HEK293 (cell line): ENCODE measurements around the gene CAPN5.

Experiments
- CTCF ChIA-PET: fragments of 350-600 bp; formaldehyde crosslinking; extraction: SDS; loops from one replicate; lab custom pipeline; 2021; ENCODE audit warnings: antibody characterized with exemption; lab: Yijun Ruan, JAX
- POLR2A ChIA-PET: fragments of 300-600 bp; formaldehyde crosslinking; extraction: SDS; loops from one replicate; lab custom pipeline; 2020; ENCODE audit warnings: antibody characterized with exemption, inconsistent platforms; lab: Yijun Ruan, JAX
- H3K27ac ChIP-seq: fragments of 200-500 bp; sonication (Bioruptor generic); 2 replicates; pipeline ENCODE4 v1.5.1; 2014; ENCODE audit warnings: low read depth, low read length, control low read depth, inconsistent platforms; ENCODE audit errors: extremely low read depth
- H3K36me3 ChIP-seq, 2 experiments: fragments of 200-500 bp in 1 of 2; sonication (Bioruptor generic) in 1 of 2; 1 replicate in 1 of 2; 2 replicates in 1 of 2; pipeline ENCODE4 v1.5.1; 2014 to 2017; ENCODE audit warnings: inconsistent platforms in 2 of 2, low read length in 2 of 2; ENCODE audit not compliant: control insufficient read depth in 2 of 2, insufficient read depth in 1 of 2
- H3K4me1 ChIP-seq: fragments of 200-500 bp; sonication (Bioruptor generic); 2 replicates; pipeline ENCODE4 v1.5.1; 2014; ENCODE audit warnings: mild to moderate bottlenecking, low read length, inconsistent platforms; ENCODE audit not compliant: control insufficient read depth, insufficient read depth
- H3K4me3 ChIP-seq: 2 replicates; pipeline ENCODE4 v1.5.1; 2011; ENCODE audit warnings: low read depth, mild to moderate bottlenecking, control low read depth, low read length, moderate library complexity
- H3K9me3 ChIP-seq: fragments of 200-500 bp; sonication (Bioruptor generic); 2 replicates; pipeline ENCODE4 v1.5.1; 2014; ENCODE audit warnings: low read depth, low read length, inconsistent platforms; ENCODE audit not compliant: control insufficient read depth, insufficient read depth
- GLIS1 ChIP-seq: fragments of 450-650 bp; formaldehyde crosslinking; IDR thresholded peaks from 2 replicates; pipeline ENCODE4 v1.5.1; 2016; ENCODE audit warnings: missing biosample characterization, missing genetic modification characterization
- KLF10 ChIP-seq: fragments of 450-650 bp; IDR thresholded peaks from 2 replicates; pipeline ENCODE4 v1.5.1; 2018; ENCODE audit warnings: missing biosample characterization, mild to moderate bottlenecking, missing genetic modification characterization
- MZF1 ChIP-seq: fragments of 450-650 bp; formaldehyde crosslinking; IDR thresholded peaks from 2 replicates; pipeline ENCODE4 v1.5.1; 2017; ENCODE audit warnings: missing biosample characterization, missing genetic modification characterization, borderline replicate concordance
- OSR2 ChIP-seq: fragments of 450-650 bp; formaldehyde crosslinking; IDR thresholded peaks from 2 replicates; pipeline ENCODE4 v1.5.1; 2016; ENCODE audit warnings: missing biosample characterization, missing genetic modification characterization
- RBAK ChIP-seq: fragments of 450-650 bp; formaldehyde crosslinking; IDR thresholded peaks from 2 replicates; pipeline ENCODE4 v1.5.1; 2016; ENCODE audit warnings: missing biosample characterization, missing genetic modification characterization
- SETDB1 ChIP-seq: IDR thresholded peaks from one replicate; pipeline ENCODE4 v1.6.1; 2017; ENCODE audit warnings: mild to moderate bottlenecking, low read length, moderate library complexity, mixed read lengths; ENCODE audit not compliant: insufficient read length
- ZFHX2 ChIP-seq: fragments of 450-650 bp; formaldehyde crosslinking; conservative IDR thresholded peaks from 2 replicates; pipeline ENCODE4 v1.5.1; 2016; ENCODE audit warnings: missing biosample characterization, missing genetic modification characterization
- ZIC2 ChIP-seq: fragments of 450-650 bp; formaldehyde crosslinking; IDR thresholded peaks from 2 replicates; pipeline ENCODE4 v1.5.1; 2016; ENCODE audit warnings: missing biosample characterization, missing genetic modification characterization
- ZNF112 ChIP-seq: fragments of 450-650 bp; formaldehyde crosslinking; IDR thresholded peaks from 2 replicates; pipeline ENCODE4 v1.5.0; 2017; ENCODE audit warnings: missing biosample characterization, missing genetic modification characterization
- ZNF292 ChIP-seq: fragments of 450-650 bp; formaldehyde crosslinking; IDR thresholded peaks from 2 replicates; pipeline ENCODE4 v1.5.1; 2016; ENCODE audit warnings: low read depth, missing biosample characterization, missing genetic modification characterization, borderline replicate concordance
- ZNF341 ChIP-seq: fragments of 450-650 bp; formaldehyde crosslinking; IDR thresholded peaks from 2 replicates; pipeline ENCODE4; 2016; ENCODE audit warnings: low read depth, missing biosample characterization, missing genetic modification characterization
- ZNF473 ChIP-seq: fragments of 450-650 bp; formaldehyde crosslinking; IDR thresholded peaks from 2 replicates; pipeline ENCODE4 v1.5.1; 2017; ENCODE audit warnings: missing biosample characterization, missing genetic modification characterization
- ZNF555 ChIP-seq: fragments of 450-650 bp; formaldehyde crosslinking; conservative IDR thresholded peaks from 2 replicates; pipeline ENCODE4 v1.5.1; 2017; ENCODE audit warnings: missing biosample characterization, mild to moderate bottlenecking, missing genetic modification characterization, inconsistent platforms
- ZNF558 ChIP-seq: fragments of 450-650 bp; formaldehyde crosslinking; IDR thresholded peaks from 2 replicates; pipeline ENCODE4 v1.5.1; 2016; ENCODE audit warnings: missing biosample characterization, missing genetic modification characterization
- ZNF658 ChIP-seq: fragments of 450-650 bp; formaldehyde crosslinking; IDR thresholded peaks from 2 replicates; pipeline ENCODE4; 2016; ENCODE audit warnings: missing biosample characterization, missing genetic modification characterization
- ZNF677 ChIP-seq: fragments of 450-650 bp; IDR thresholded peaks from 2 replicates; pipeline ENCODE4 v1.5.0; 2018; ENCODE audit warnings: missing biosample characterization, mild to moderate bottlenecking, missing genetic modification characterization, moderate library complexity
- ZNF777 ChIP-seq: fragments of 450-650 bp; formaldehyde crosslinking; IDR thresholded peaks from 2 replicates; pipeline ENCODE4 v1.5.1; 2017; ENCODE audit warnings: missing biosample characterization, missing genetic modification characterization, borderline replicate concordance
- ZNF791 ChIP-seq: fragments of 450-650 bp; formaldehyde crosslinking; IDR thresholded peaks from 2 replicates; pipeline ENCODE4 v1.5.1; 2016; ENCODE audit warnings: missing biosample characterization, missing genetic modification characterization
- ZNF792 ChIP-seq: fragments of 450-650 bp; formaldehyde crosslinking; IDR thresholded peaks from 2 replicates; pipeline ENCODE4 v1.5.1; 2016; ENCODE audit warnings: missing biosample characterization, missing genetic modification characterization
- ZSCAN30 ChIP-seq: fragments of 450-650 bp; IDR thresholded peaks from 2 replicates; pipeline ENCODE4 v1.5.1; 2018; ENCODE audit warnings: missing biosample characterization, mild to moderate bottlenecking, missing genetic modification characterization, moderate library complexity
- ZXDB ChIP-seq: fragments of 450-650 bp; formaldehyde crosslinking; IDR thresholded peaks from 2 replicates; pipeline ENCODE4 v1.5.1; 2016; ENCODE audit warnings: missing biosample characterization, missing genetic modification characterization
- TF ChIP-seq, protein P1 (sequence below): fragments of 450-650 bp; formaldehyde crosslinking; IDR thresholded peaks from 2 replicates; pipeline ENCODE4 v1.5.1; 2017; ENCODE audit warnings: missing biosample characterization, mild to moderate bottlenecking, missing genetic modification characterization, moderate library complexity
- TF ChIP-seq, protein P2 (sequence below): fragments of 450-650 bp; formaldehyde crosslinking; IDR thresholded peaks from 2 replicates; pipeline ENCODE4 v1.5.1; 2016; ENCODE audit warnings: missing biosample characterization, missing genetic modification characterization, borderline replicate concordance
- TF ChIP-seq, protein P3 (sequence below): fragments of 450-650 bp; formaldehyde crosslinking; IDR thresholded peaks from 2 replicates; pipeline ENCODE4 v1.5.1; 2017; ENCODE audit warnings: missing biosample characterization, missing genetic modification characterization

Gene CAPN5

DNA sequence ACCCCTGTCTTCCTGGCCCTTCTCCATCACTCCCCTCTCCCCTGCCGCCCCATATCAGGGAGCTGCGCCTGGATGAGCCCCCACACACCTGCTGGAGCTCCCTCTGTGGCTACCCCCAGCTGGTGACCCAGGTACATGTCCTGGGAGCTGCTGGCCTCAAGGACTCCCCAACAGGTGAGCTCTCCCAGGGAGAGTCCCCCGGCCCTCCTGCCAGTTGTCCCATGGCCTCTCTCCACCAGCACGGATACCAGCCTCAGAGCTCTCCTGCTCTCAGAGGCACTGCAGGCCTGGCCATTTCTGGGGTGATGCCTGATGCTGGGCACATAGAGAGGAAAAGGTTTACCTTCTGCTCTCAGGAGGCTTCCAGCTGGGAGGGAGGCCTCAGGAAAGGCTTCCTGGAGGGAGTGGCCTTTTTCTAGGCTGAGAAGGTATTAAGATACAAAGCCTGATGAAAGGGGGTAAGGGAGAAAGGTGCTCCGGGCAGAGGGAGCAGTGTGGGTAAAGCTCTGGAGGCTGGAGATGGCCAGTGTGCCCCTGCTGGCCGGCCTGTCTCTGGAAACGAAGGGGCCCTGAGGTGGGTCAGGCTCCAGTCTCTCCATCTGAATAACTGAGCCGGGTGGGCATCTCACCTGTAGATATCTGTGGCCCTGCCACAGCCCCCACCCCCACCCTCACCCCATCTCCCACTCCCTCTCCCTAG is 55.3 kb downstream of the CAPN5 start:
- Histone ChIP-seq H3K4me1 (no peaks in the 10 kb centered on the region), H3K9me3 (no peaks in the 10 kb centered on the region), H3K4me3 (no peak overlapping the region), H3K36me3 (no peaks in the 10 kb centered on the region), H3K27ac (no peak overlapping the region)
- peak; percentile 11; the same call in 1 of the 2 replicates for TF ChIP-seq GLIS1 (tag by site-specific recombination)
- no peak for TF ChIP-seq OSR2 (tag by site-specific recombination)
- ChIA-PET POLR2A (no interaction called here), CTCF (interaction anchor here (1.1 to 2.0 kb wide), 5 partner anchors 9 to 426 kb away, joined by 3 to 7 read pairs (median 4); no protein-coding TSS in a partner anchor)

DNA sequence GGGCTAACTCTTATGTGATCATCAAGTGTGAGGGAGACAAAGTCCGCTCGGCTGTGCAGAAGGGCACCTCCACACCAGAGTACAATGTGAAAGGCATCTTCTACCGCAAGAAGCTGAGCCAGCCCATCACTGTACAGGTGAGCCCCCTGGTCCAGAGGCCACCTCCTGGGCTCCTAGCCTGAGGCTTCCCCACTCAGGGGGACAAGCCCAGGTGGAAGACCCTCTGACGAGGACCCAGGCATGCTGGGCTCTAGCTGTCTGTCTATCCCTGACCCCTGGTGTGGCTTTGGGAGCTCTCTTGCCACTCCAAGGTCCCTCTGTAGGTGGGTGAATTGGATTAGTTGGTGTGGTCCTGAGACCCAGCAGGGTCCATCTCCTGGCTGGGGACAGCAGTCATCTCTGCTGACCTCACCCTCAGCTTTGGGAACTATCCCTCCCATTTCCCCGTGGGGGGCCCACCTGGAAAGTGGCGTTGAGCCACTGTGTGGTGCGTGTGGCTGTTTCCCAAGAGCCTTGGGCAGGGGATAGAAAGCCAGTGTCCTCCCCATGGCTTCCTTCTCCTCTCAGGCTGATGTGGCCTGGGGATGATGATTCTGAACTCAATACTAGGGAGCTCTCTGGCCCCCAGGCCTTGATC is 55.9 kb downstream of the CAPN5 start:
- H3K27ac ChIP-seq = no peak overlapping the region
- ChIA-PET CTCF (interaction anchor here (0.6 to 2.0 kb wide), 4 partner anchors 32 to 426 kb away, joined by 3 to 7 read pairs (median 6); no protein-coding TSS in a partner anchor), POLR2A (no interaction called here)
- H3K9me3 ChIP-seq = no peaks in the 10 kb centered on the region
- H3K4me1 ChIP-seq = no peaks in the 10 kb centered on the region; the same call in 1 of the 2 replicates
- no peak overlapping the region for H3K4me3 ChIP-seq
- no peaks in the 10 kb centered on the region for H3K36me3 ChIP-seq
- TF ChIP-seq ZIC2 (tag by site-specific recombination) = peak; percentile 65
- peak; percentile 82 for TF ChIP-seq GLIS1 (tag by site-specific recombination)
- no peak for TF ChIP-seq RBAK (tag by site-specific recombination)
- TF ChIP-seq, protein P1, sequence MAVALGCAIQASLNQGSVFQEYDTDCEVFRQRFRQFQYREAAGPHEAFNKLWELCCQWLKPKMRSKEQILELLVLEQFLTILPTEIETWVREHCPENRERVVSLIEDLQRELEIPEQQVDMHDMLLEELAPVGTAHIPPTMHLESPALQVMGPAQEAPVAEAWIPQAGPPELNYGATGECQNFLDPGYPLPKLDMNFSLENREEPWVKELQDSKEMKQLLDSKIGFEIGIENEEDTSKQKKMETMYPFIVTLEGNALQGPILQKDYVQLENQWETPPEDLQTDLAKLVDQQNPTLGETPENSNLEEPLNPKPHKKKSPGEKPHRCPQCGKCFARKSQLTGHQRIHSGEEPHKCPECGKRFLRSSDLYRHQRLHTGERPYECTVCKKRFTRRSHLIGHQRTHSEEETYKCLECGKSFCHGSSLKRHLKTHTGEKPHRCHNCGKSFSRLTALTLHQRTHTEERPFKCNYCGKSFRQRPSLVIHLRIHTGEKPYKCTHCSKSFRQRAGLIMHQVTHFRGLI (tag by site-specific recombination) = no peak

DNA sequence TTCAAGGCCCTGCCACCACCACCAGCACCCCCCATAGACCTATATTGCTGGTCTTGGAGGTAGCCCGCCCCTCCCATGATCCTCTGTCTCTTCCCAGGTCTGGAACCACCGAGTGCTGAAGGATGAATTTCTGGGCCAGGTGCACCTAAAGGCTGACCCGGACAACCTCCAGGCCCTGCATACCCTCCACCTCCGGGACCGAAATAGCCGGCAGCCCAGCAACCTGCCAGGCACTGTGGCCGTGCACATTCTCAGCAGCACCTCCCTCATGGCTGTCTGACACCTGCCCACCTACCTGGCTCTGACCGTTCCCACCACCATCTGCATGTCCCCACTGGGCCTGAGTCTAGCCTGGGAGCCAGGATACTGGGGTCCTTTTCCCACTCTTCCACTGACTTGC is 56.8 kb downstream of the CAPN5 start:
- POLR2A ChIA-PET = no interaction called here
- CTCF ChIA-PET = no interaction called here
- Histone ChIP-seq H3K4me1 (no peaks in the 10 kb centered on the region; the same call in 1 of the 2 replicates), H3K36me3 (no peaks in the 10 kb centered on the region), H3K9me3 (no peaks in the 10 kb centered on the region), H3K27ac (no peak overlapping the region), H3K4me3 (no peak overlapping the region)
- TF ChIP-seq ZNF791 (tag by site-specific recombination) (no peak), ZNF555 (tag by site-specific recombination) (no peak), ZNF473 (tag by site-specific recombination) (no peak), ZNF658 (tag by site-specific recombination) (no peak), ZNF292 (tag by site-specific recombination) (no peak), ZNF677 (tag by site-specific recombination) (no peak), SETDB1 (no peak), ZNF341 (tag by site-specific recombination) (no peak), ZNF112 (no peak), MZF1 (no peak), ZNF558 (tag by site-specific recombination) (no peak), ZNF777 (tag by site-specific recombination) (no peak), KLF10 (tag by site-specific recombination) (no peak), ZXDB (no peak), ZFHX2 (tag by site-specific recombination) (no peak), ZNF792 (tag by site-specific recombination) (no peak), ZSCAN30 (tag by site-specific recombination) (no peak)
- TF ChIP-seq, protein P2, sequence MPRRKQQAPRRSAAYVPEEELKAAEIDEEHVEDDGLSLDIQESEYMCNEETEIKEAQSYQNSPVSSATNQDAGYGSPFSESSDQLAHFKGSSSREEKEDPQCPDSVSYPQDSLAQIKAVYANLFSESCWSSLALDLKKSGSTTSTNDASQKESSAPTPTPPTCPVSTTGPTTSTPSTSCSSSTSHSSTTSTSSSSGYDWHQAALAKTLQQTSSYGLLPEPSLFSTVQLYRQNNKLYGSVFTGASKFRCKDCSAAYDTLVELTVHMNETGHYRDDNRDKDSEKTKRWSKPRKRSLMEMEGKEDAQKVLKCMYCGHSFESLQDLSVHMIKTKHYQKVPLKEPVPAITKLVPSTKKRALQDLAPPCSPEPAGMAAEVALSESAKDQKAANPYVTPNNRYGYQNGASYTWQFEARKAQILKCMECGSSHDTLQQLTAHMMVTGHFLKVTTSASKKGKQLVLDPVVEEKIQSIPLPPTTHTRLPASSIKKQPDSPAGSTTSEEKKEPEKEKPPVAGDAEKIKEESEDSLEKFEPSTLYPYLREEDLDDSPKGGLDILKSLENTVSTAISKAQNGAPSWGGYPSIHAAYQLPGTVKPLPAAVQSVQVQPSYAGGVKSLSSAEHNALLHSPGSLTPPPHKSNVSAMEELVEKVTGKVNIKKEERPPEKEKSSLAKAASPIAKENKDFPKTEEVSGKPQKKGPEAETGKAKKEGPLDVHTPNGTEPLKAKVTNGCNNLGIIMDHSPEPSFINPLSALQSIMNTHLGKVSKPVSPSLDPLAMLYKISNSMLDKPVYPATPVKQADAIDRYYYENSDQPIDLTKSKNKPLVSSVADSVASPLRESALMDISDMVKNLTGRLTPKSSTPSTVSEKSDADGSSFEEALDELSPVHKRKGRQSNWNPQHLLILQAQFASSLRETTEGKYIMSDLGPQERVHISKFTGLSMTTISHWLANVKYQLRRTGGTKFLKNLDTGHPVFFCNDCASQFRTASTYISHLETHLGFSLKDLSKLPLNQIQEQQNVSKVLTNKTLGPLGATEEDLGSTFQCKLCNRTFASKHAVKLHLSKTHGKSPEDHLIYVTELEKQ (tag by site-specific recombination) = no peak
- TF ChIP-seq, protein P3, sequence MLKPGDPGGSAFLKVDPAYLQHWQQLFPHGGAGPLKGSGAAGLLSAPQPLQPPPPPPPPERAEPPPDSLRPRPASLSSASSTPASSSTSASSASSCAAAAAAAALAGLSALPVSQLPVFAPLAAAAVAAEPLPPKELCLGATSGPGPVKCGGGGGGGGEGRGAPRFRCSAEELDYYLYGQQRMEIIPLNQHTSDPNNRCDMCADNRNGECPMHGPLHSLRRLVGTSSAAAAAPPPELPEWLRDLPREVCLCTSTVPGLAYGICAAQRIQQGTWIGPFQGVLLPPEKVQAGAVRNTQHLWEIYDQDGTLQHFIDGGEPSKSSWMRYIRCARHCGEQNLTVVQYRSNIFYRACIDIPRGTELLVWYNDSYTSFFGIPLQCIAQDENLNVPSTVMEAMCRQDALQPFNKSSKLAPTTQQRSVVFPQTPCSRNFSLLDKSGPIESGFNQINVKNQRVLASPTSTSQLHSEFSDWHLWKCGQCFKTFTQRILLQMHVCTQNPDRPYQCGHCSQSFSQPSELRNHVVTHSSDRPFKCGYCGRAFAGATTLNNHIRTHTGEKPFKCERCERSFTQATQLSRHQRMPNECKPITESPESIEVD (tag by site-specific recombination) = no peak
